HG03457 (cell line): Measurements from ENCODE around the gene IFITM2.
A peak's percentile ranks its signal among the peaks of the same experiment; 100 is the strongest.
"Not testable (repeated sequence)": the region's sequence is repeated elsewhere in the genome, so short reads cannot be mapped to it uniquely, and the experiment has no call there.

ENCODE experiments used
- ATAC-seq: cut with Tn5 transposase; IDR thresholded peaks from one replicate; pipeline ENCODE4 v1.9.1; 2021; ENCODE audit warnings: moderate number of reproducible peaks; ENCODE audit not compliant: unreplicated experiment

IFITM2 gene

DNA sequence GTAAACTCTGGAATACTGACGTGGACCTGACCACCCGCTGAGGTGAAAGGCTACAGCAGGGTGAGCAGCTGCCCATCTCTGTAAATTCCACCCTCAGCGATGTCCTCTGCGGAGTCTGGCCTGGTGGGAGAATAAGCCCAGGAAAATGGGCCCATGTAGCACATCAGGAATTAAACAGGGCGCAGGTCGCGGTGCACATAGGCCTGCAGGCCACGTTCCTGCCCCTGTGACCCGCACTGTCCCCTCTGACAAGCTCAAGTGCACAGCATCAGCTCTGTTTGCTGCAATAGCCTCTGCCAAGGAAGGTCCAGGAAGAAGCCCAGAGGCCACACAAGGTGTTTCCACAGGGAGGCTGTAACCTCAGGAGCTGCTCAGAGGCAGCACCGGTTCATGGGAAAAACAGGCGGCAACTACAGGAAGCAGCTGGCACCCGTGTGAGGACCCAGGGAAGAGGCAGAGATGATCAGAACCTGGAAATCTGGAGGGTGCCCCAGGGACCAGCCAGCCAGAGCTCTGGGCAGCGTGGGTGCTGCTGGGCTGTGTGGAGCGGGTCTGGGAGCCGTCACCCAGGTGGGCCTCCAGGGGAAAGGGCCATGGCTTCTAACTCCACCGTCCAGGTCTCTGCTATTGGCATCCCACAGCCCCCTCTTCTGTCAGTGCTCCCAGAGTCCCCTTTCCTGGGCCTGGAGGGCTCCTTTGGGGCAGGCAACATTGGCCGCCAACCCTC is 808 bp upstream of the IFITM2 start:
- no peak for ATAC-seq

- ATAC-seq: not testable (repeated sequence)
Measured at GRCh38 chr11:308740-309665, 1.4 kb downstream of the IFITM2 start.

DNA sequence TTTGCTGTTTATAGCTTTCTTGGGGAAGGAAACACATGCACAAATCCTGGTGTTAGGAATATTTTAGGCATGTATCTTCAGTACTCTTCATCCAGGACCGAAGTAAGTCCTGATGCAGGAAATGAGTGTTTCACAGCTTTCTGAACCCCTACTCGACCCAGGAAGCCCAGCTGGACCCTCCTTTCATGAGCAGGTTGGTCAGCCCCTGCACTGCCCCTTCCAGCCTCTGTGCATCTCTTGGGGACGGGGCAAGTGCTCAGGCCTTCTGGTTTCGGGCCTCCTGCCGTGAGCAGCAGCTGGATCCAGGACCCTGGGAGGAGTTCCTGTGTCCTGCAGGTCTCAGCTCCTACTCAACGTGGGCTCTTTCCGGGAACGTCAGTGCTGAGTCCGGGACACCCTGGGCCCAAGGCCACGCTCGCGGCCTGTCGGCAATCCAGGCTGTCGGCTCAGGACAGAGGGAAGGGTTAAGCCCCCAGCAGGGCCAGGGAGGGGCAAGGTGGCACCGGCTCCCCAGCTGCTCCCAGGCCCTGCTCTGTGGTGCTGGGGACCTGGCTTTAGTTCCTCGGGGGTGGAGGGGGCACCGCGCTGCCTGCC is 2.5 kb downstream of the IFITM2 start:
- not testable (repeated sequence) for ATAC-seq

GRCh38 chr11:311013-311748 is 3.6 kb downstream of the IFITM2 start:
- peak; percentile 38 for ATAC-seq

- ATAC-seq: no peak
Measured at GRCh38 chr11:312092-312816, 4.6 kb downstream of the IFITM2 start.

DNA sequence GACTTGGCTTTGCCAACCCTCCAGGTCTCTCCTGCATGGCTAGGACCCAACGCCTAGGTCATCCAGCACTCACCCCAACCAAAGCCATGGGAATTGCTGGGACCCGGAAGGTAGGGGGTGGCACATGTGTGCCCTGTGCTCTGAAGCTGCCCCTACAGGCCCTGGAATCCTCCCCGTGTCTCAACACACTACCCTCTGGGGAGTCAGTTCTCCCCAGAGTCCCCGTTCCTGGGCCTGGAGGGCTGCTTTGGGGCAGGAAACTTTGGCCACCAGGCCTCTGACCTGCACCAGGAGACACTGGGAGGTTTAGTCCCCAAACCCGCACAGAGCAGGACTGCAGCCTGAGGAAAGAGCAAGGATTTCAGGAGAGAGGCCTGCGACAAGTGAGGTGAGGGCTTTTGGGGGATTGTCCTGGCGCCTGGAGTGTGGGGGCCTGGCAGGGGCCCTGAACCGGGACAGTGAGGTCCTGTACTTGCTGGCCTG is 5.7 kb downstream of the IFITM2 start:
- ATAC-seq: no peak

DNA sequence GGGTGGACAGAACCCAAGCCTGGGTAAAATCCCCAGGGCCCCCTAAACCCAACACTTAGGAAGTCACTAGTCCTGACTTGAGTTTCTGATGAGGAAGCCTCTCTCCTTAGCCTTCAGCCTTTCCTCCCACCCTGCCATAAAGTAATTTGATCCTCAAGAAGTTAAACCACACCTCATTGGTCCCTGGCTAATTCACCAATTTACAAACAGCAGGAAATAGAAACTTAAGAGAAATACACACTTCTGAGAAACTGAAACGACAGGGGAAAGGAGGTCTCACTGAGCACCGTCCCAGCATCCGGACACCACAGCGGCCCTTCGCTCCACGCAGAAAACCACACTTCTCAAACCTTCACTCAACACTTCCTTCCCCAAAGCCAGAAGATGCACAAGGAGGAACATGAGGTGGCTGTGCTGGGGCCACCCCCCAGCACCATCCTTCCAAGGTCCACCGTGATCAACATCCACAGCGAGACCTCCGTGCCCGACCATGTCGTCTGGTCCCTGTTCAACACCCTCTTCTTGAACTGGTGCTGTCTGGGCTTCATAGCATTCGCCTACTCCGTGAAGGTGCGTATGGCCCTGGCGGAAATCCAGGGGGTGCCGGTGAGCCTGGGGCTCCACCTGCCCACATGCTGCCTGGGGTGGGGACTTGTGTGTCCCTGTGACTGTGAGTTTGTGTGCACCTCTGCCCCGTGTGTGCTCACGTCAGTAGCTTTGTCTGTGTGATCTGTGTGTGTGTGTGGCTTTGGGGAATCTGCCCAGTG is 6.4 kb downstream of the IFITM2 start, which contains the start of gene IFITM1:
Gene IFITM1, plus strand, starts transcription at position 254 of the 767 bp plus-strand sequence. Its CDS starts 131 bp downstream, at position 385.
- ATAC-seq: no peak

- not testable (repeated sequence) for ATAC-seq
Measured at GRCh38 chr11:314554-314875, 6.9 kb downstream of the IFITM2 start.

DNA sequence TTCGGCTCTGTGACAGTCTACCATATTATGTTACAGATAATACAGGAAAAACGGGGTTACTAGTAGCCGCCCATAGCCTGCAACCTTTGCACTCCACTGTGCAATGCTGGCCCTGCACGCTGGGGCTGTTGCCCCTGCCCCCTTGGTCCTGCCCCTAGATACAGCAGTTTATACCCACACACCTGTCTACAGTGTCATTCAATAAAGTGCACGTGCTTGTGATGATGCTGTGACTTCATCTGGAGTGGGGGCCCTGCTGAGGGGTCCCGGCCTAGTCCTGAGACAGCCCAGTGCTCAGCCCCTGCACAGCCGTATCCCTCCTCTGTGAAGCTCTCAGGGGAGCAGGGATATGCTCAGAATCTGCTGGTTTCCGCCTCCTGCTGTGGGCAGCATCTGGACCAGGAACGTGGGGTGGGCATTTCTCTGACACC is 7.5 kb downstream of the IFITM2 start:
- no peak for ATAC-seq

- ATAC-seq: no peak
Measured at GRCh38 chr11:315516-315994, 7.9 kb downstream of the IFITM2 start.

- no peak for ATAC-seq
Measured at GRCh38 chr11:316031-316701, 8.6 kb downstream of the IFITM2 start.

DNA sequence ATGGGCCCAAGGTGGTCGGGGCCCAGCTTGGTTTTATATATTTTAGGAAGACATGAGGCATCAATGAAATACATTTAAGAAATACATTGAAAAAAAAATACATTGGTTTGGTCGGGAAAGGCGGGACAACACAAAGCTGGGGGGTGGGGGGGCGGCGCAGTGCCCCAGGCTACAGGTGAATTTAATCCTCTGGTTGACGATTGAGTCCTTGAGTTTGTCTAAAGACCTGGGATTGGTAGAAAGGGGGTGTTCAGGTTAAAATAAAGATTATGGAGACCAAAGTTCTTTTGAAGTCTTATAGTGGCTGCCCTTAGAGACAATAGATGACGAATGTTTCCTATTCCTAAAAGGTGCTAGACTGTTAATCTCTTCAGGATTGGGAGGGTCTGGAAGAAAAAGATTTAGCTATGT is 9.3 kb downstream of the IFITM2 start:
- no peak for ATAC-seq

GRCh38 chr11:317668-318404 is 10.2 kb downstream of the IFITM2 start:
- ATAC-seq: not testable (repeated sequence)

DNA sequence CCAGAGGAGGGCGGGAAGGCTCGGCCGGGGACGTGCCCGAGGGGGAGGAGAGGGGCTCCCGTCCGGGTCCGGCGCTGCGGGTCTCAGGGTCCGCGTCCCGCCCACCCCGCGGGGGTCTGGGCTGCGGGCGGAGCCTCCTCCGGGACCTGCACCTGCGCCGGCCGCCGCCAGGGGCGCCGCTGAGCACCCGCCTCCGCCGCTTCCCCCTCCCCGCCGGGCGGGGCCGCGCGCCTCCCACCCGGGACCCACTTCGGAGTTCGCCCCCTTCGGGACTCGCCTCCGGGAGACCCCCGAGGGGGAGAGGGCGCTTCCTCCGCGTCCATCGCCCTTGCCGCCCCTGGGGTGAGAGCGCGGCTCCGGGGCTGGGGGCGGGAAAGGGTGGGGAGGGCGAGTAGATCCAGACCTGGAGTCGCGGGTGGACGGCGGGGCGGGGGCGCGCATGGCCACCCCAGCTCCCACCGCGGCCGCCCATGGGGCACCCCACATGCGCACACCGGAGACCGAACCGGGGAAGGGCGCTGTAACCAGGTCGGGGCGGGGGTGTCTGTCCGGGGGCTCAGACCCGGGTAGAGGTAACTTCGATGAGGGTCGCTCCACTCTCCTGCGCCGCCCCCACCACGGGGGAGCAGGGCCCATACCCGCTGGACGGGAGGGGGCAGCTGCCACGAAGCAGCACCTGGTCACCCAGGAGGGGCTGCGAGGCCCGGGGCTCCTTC is 10.9 kb downstream of the IFITM2 start:
- not testable (repeated sequence) for ATAC-seq

DNA sequence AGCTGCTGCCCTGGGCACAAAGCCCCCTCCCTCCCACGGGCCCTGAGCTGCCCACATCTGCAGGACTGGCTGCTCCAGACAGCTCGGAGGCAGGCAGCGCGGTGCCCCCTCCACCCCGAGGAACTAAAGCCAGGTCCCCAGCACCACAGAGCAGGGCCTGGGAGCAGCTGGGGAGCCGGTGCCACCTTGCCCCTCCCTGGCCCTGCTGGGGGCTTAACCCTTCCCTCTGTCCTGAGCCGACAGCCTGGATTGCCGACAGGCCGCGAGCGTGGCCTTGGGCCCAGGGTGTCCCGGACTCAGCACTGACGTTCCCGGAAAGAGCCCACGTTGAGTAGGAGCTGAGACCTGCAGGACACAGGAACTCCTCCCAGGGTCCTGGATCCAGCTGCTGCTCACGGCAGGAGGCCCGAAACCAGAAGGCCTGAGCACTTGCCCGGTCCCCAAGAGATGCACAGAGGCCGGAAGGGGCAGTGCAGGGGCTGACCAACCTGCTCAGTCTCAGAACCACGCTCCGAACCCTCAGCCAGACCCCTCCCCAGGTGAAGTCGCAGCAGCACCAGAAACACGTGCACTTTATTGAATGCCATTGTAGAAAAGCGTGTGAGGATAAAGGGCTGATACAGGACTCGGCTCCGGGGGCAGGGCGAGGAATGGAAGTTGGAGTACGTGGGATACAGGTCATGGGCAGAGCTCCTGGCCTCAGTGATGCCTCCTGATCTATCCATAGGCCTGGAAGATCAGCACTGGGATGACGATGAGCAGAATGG is 11.7 kb downstream of the IFITM2 start:
- not testable (repeated sequence) for ATAC-seq

DNA sequence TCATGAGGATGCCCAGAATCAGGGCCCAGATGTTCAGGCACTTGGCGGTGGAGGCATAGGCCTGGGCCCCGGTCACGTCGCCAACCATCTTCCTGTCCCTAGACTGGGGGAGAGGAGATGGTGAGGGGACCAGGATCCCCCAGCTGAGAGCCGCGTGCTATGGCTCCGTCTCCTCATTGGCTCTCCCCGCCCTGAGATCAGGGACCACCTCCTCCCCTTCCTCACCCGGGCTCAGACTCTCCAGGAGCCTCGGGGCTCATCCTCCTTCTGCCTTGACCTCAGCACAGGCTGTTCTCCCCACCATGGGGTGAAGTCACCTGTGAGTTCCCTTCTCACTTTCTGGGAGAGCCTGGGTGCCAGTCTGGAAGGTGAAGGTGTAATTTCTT is 12.3 kb downstream of the IFITM2 start:
- ATAC-seq: not testable (repeated sequence)

DNA sequence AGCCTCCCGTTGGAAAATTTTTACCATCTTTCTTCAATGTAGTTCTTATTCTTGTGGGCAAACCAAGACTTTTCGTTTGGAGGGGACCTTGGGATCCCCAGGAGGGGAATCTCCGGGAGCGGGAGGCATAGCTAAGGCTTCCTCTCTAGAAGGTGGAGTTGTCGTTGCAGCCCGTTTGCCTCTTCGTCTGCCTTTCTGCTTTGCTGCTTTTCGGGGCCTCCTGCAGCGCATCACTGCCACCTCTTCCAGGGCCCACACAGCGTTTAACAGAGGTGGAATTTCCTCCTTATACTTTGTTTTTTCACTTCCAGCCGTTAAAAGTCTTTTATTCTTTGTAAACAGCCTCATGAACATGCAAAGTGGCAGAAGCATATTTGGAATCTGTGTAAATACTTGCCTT is 16.5 kb downstream of the IFITM2 start:
- no peak for ATAC-seq
